Choroid plexus epithelial cell (primary cell): Measurements from ENCODE around the gene CTTNBP2.

Source experiments
- DNase-seq: peaks from one replicate; pipeline ENCODE4 v3.0.0-alpha.2; 2010; ENCODE audit warnings: low read depth
- H3K4me3 ChIP-seq: 2 replicates; pipeline ENCODE4 v1.5.1; 2011; ENCODE audit warnings: low read depth, mild to moderate bottlenecking, control low read depth, low read length, moderate library complexity
- TF ChIP-seq, protein P1 (sequence below): conservative IDR thresholded peaks from 2 replicates; pipeline ENCODE4 v1.5.1; 2011; ENCODE audit warnings: low read depth, mild to moderate bottlenecking, control low read depth, inconsistent platforms, low read length, moderate library complexity

The CTTNBP2 gene

DNA sequence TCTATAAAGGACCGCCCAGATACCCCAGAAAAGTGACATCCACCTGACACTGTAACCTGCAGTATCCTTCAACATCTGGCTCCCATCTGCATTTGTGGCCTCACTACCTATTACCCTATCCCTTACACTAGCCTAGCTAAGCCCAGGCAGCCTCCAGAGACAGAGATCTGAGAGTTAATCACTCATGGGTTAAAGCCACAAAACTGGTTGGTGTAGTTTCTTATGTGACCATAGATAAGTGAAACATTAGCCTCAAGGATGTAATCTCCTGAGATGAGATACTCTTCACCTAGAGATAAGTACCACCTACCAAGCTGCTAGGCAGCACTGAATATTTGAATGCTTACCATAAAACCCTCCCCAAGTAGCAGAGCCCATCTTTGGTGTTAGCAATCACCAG, 35.4 kb downstream of the CTTNBP2 start:
- DNase-seq = no peak
- TF ChIP-seq, protein P1, sequence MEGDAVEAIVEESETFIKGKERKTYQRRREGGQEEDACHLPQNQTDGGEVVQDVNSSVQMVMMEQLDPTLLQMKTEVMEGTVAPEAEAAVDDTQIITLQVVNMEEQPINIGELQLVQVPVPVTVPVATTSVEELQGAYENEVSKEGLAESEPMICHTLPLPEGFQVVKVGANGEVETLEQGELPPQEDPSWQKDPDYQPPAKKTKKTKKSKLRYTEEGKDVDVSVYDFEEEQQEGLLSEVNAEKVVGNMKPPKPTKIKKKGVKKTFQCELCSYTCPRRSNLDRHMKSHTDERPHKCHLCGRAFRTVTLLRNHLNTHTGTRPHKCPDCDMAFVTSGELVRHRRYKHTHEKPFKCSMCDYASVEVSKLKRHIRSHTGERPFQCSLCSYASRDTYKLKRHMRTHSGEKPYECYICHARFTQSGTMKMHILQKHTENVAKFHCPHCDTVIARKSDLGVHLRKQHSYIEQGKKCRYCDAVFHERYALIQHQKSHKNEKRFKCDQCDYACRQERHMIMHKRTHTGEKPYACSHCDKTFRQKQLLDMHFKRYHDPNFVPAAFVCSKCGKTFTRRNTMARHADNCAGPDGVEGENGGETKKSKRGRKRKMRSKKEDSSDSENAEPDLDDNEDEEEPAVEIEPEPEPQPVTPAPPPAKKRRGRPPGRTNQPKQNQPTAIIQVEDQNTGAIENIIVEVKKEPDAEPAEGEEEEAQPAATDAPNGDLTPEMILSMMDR = no peak
- no peak overlapping the region for H3K4me3 ChIP-seq

DNA sequence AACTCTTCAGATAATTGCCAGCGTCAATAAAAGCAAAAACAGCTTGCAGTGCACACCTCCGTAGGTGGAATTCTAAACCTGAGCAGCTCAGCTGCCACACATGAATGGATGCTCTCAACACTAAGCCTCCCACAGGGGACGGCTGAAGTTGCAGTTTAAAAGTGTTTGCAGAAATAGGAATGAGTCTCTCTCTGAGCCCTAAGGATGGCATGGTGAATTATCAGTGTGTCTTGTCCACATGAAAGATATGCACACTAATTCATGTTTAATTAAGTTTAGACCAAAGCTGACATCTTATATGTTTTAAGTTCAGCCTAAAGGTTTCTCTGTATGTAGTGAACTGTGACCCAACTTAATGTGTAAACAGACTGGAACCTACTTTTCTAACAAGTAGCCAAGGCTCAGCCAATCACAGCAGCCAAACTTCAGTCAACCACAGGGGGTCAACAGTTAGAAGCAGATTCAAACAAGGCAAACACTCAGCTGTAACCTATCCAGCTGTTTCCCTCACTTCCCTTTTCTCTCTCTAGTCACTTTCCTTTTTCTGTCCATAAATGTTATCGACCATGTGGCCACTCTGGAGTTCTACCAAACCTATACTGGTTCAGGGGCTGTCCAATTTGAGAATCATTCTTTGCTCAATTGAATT, 38.1 kb downstream of the CTTNBP2 start:
- peak; percentile 25 for DNase-seq
- no peak overlapping the region for H3K4me3 ChIP-seq
- TF ChIP-seq, protein P1 = no peak

DNA sequence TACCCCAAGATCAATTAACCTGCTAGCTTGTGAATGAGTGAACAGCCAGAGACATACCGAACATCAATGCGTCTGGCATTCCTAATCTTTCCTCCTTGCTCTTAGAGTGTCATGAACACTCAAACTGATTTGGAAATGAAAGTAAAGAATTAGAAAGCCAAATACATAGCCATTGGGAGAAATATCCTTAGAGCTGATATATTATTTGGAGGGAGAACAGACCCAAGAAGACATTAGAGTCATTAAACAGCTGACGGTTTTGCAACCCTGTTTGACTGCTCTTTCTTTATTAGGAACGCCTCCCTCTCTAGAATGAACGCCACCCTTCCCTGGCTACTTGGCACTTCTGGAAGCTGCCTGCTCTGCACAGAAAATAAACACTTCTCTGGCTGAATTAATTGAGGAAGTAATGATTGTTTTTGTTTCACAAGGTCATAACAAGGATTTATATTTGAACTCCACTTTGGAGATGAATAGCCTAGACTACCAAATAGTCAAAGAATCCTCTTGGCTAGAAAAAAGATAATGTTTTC, 42.8 kb downstream of the CTTNBP2 start:
- DNase-seq = no peak
- TF ChIP-seq, protein P1 = no peak

DNA sequence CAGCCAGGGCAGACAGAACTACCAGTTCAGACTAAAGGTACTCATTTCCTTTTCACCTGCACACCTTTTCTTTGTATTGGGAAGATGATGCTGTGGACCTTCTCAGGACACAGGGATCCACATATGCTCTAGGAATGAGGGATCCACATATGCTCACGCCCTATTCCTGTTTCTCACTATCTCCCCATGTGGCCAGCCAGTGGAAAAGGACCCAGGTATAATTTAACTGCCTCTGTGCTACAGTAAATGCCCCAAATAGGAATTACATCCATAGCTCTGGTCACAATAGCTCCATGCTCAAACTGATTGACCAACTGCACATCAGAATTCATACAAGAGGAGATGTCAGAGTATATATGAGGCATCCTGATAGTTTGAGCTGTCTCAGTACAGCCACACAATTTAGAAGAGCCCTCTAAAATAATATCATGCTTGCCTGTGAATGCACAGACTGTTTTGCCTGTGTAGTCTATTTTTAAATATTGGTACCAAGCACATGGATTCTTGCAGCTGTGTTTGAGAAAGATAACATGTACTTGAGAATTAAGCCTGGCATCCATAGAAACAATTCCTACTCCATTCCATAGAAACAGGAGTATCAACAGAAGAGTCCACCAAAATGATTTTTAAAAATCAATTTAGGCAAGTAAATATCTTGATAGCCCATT, 43.7 kb downstream of the CTTNBP2 start:
- no peak overlapping the region for H3K4me3 ChIP-seq
- TF ChIP-seq, protein P1 = no peak
- no peak for DNase-seq

More for the DNA sequence above, 42.8 kb downstream of the CTTNBP2 start:
- H3K4me3 ChIP-seq = no peak overlapping the region

DNA sequence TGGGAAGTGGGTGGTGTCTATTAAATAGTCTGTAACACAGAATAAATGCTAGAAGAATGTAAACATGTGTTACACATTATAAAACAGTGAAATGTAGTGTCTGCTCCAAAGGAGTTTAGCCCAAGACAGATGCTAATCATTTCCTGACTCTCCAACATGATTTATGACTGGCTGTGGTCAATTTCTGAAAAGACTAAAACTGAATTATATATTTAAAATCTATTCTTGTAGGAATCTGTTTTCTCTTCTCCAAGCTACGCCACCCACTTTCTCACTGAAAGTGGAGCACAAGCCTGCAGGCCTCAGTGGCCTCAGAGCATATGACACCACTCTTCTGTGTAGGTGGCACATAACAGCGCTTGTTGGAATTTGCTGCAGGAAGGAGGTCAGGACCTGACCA, 44.4 kb downstream of the CTTNBP2 start:
- no peak for DNase-seq
- TF ChIP-seq, protein P1 = no peak
- H3K4me3 ChIP-seq = no peak overlapping the region

DNA sequence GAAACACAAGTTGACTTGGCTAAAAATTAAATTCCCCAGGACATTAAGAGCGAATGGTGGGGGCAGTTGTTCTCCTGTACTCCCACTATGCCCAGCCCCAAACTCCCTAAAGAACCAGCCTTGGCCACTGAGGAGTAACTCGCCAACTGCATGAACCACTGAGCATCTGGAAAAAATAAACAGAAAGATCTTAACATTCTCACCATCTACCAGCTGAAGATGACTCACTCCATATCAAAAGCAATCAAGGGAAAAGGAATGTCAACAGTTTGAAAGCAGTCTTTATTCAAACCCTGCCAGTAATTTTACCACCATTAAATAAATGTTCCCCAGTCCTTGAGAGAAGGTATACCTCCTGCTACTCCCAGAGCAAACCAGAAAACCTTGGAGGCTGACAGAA, 45.4 kb downstream of the CTTNBP2 start:
- peak; percentile 67 for DNase-seq
- H3K4me3 ChIP-seq = no peak overlapping the region
- TF ChIP-seq, protein P1 = no peak
